Lung (tissue), 12 donors: ENCODE data around the gene FOXD3. TPM values are rescaled to one million over a fixed set of nuclear protein-coding genes. Genes with fewer than 3 reads are reported as not detected.

Experiments used
- ATAC-seq: fragments of 200-7000 bp; cut with Tn5 transposase; one replicate; pipeline ENCODE4 v1.9.1; 2020; ENCODE audit warnings: moderate number of reproducible peaks; ENCODE audit not compliant: insufficient read depth, low FRiP score
- DNase-seq, 3 donors: peaks; one replicate each; pipeline ENCODE4 v3.0.0-alpha.2; 2013 to 2017
- H3K27ac ChIP-seq, 2 donors: one replicate each; pipeline ENCODE4 v1.5.1; 2013; ENCODE audit warnings: mild to moderate bottlenecking in 2 of 2, moderate library complexity in 2 of 2, control low read depth in 1 of 2, inconsistent platforms in 1 of 2, low read depth in 1 of 2, low read length in 1 of 2
- H3K27me3 ChIP-seq, 3 donors: one replicate each; pipeline ENCODE4 v1.5.1; 2013; ENCODE audit warnings: low read length in 2 of 3; ENCODE audit not compliant: control insufficient read depth in 3 of 3, insufficient read depth in 3 of 3
- H3K36me3 ChIP-seq, 4 donors: one replicate each; pipeline ENCODE4 v1.5.1; 2013; ENCODE audit warnings: low read length in 4 of 4, mild to moderate bottlenecking in 1 of 4, moderate library complexity in 1 of 4; ENCODE audit not compliant: control insufficient read depth in 4 of 4, insufficient read depth in 4 of 4
- H3K4me1 ChIP-seq, 5 donors: one replicate each; pipeline ENCODE4 v1.5.1; 2013; ENCODE audit warnings: low read length in 5 of 5, mild to moderate bottlenecking in 2 of 5, moderate library complexity in 1 of 5; ENCODE audit not compliant: control insufficient read depth in 5 of 5, insufficient read depth in 5 of 5
- H3K4me3 ChIP-seq: one replicate; pipeline ENCODE4 v1.5.1; 2013; ENCODE audit warnings: mild to moderate bottlenecking, control low read depth, moderate library complexity
- H3K9ac ChIP-seq, 2 donors: one replicate each; pipeline ENCODE4 v1.5.1; 2013; ENCODE audit warnings: low read length in 2 of 2, control low read depth in 1 of 2; ENCODE audit not compliant: insufficient read depth in 1 of 2
- H3K9me3 ChIP-seq, 4 donors: one replicate each; pipeline ENCODE4 v1.5.1; 2013; ENCODE audit warnings: low read length in 3 of 4, mild to moderate bottlenecking in 1 of 4, moderate library complexity in 1 of 4; ENCODE audit not compliant: control insufficient read depth in 4 of 4, insufficient read depth in 3 of 4
- CTCF ChIP-seq: IDR thresholded peaks from 2 replicates; pipeline ENCODE4 v1.5.1; 2012; ENCODE audit warnings: mild to moderate bottlenecking; ENCODE audit errors: control extremely low read depth, extremely low read depth
- WGBS, 2 donors: extraction: QIAGEN DNeasy Blood & Tissue Kit; methylation state at CpG; one replicate each; pipeline ENCODE4 v1.1.7; 2013; 5-methylcytosine and 5-hydroxymethylcytosine counted together
- polyA plus RNA-seq, 2 donors: library from polyadenylated mRNA; stranded (reverse); fragments of 200-250 nt; gene quantifications; one replicate each; pipeline ENCODE4 v1.2.1, GENCODE V29; 2013
- total RNA-seq, 2 donors: library from RNA; depleted of rRNA in 1 of 2; stranded (reverse); fragments of >200 nt in 1 of 2; gene quantifications; one replicate each; pipeline ENCODE4 v1.2.1, GENCODE V29; 2014 to 2021
- donor health status: control.
- donor health status: control.
- donor health status: Bipolar disorder and iron deficiency.
- donor health status: healthy.
- donor health status: DM: yes; HTN: yes; CAD: no.

Gene FOXD3
- total and polyA plus RNA-seq, 4 donors, result 0.01 to 0.26 TPM; not detected in 2

GRCh38 chr1:63321785-63322113 lies 618 bp upstream of the FOXD3 start:
- Histone ChIP-seq H3K4me3 (peak overlapping the region; percentile 40), H3K4me1 (peaks cover 0 to 26% (median 0%) of the 10 kb centered on the region in 5 donors), H3K9me3 (peaks cover 0 to 29% (median 0%) of the 10 kb centered on the region in 4 donors), H3K36me3 (no peaks in the 10 kb centered on the region), H3K9ac (no peak overlapping the region), H3K27ac (no peak overlapping the region), H3K27me3 (peaks cover 0 to 86% (median 73%) of the 10 kb centered on the region in 3 donors)
- 5 to 8% methylated on average over 12 of the region's 12 CpGs for WGBS, 2 donors
- DNase-seq, result peak in 2 of 3 donors; percentile 13 to 41
- TF ChIP-seq CTCF, result no peak
- ATAC-seq, result no peak

- TF ChIP-seq CTCF, result no peak
- no peak overlapping the region for H3K9ac ChIP-seq
- no peak overlapping the region for H3K27ac ChIP-seq
- peaks cover 0 to 34% (median 0%) of the 10 kb centered on the region in 4 donors for H3K9me3 ChIP-seq
- no peak for ATAC-seq
- H3K4me3 ChIP-seq, result no peak overlapping the region
- peak in 2 of 3 donors; percentile 42 for DNase-seq
- 3 to 4% methylated on average over 91 to 104 of the region's 104 CpGs for WGBS, 2 donors
- no peaks in the 10 kb centered on the region for H3K36me3 ChIP-seq
- H3K27me3 ChIP-seq, result peaks cover under 1 to 86% (median 80%) of the 10 kb centered on the region in 3 donors
- H3K4me1 ChIP-seq, result peaks cover 0 to 26% (median 0%) of the 10 kb centered on the region in 5 donors
Observed at GRCh38 chr1:63322944-63323864, 837 bp downstream of the FOXD3 start.

GRCh38 chr1:63323865-63324778 lies 1.8 kb downstream of the FOXD3 start:
- H3K9ac ChIP-seq, result no peak overlapping the region
- WGBS, 2 donors, result 5 to 7% methylated on average over 86 to 114 of the region's 114 CpGs
- H3K4me1 ChIP-seq, result peaks cover 0 to 26% (median 0%) of the 10 kb centered on the region in 5 donors
- no peak overlapping the region for H3K27ac ChIP-seq
- H3K4me3 ChIP-seq, result no peak overlapping the region
- H3K9me3 ChIP-seq, result peaks cover 0 to 31% (median 0%) of the 10 kb centered on the region in 4 donors
- no peak for DNase-seq
- no peak for ATAC-seq
- peaks cover 7 to 86% (median 80%) of the 10 kb centered on the region in 3 donors for H3K27me3 ChIP-seq
- no peak for TF ChIP-seq CTCF
- H3K36me3 ChIP-seq, result no peaks in the 10 kb centered on the region
